Bronchial epithelial cell (primary cell): ENCODE measurements around the gene SLX4IP. TPM values are rescaled to one million over a fixed set of nuclear protein-coding genes. Genes with fewer than 3 reads are reported as not detected.
A peak's percentile ranks its signal among the peaks of the same experiment; 100 is the strongest.
"Not testable (repeated sequence)": the region's sequence is repeated elsewhere in the genome, so short reads cannot be mapped to it uniquely, and the experiment has no call there.

Experiments
- DNase-seq: peaks from one replicate; pipeline ENCODE4 v3.0.0-alpha.2; 2010; ENCODE audit warnings: low read depth
- FAIRE-seq: peaks from 2 replicates; lab custom pipeline; 2011; peaks lifted over from hg19 to GRCh38; lab: Jason Lieb, UNC
- H3K27me3 ChIP-seq: 2 replicates; pipeline ENCODE4 v1.5.1; 2011; ENCODE audit warnings: low read length; ENCODE audit not compliant: control insufficient read depth, insufficient read depth
- H3K36me3 ChIP-seq: 2 replicates; pipeline ENCODE4 v1.5.1; 2011; ENCODE audit warnings: low read length; ENCODE audit not compliant: control insufficient read depth, insufficient read depth
- H3K4me3 ChIP-seq: 2 replicates; pipeline ENCODE4 v1.5.1; 2011; ENCODE audit warnings: mild to moderate bottlenecking, low read depth, low read length, control low read depth
- CTCF ChIP-seq: IDR thresholded peaks from 2 replicates; pipeline ENCODE4 v1.5.1; 2011; ENCODE audit warnings: mild to moderate bottlenecking, moderate library complexity, low read length, control low read depth, inconsistent platforms; ENCODE audit not compliant: insufficient read depth, severe bottlenecking
- total RNA-seq: library from RNA; depleted of rRNA; stranded (reverse); fragments of >200 nt; gene quantifications from 2 replicates; pipeline ENCODE4 v1.2.1, GENCODE V29; 2014

SLX4IP gene
- total RNA-seq, result 3.9 and 4.9 TPM in 2 replicates

- no peaks in the 10 kb centered on the region for H3K36me3 ChIP-seq
- TF ChIP-seq CTCF, result no peak
- FAIRE-seq, result peak; percentile 7
- peak within 1 kb of the TSS; percentile 93 for H3K4me3 ChIP-seq
- H3K27me3 ChIP-seq, result no peaks in the 10 kb centered on the region
- DNase-seq, result peak; percentile 93
Observed at GRCh38 chr20:10434832-10435812, at the start of gene SLX4IP. Gene SLX4IP, plus strand, starts transcription at chr20:10435305. Its CDS starts 22,900 bp downstream, at chr20:10458205.

- no peak overlapping the region for H3K4me3 ChIP-seq
- no peak for TF ChIP-seq CTCF
- no peak for FAIRE-seq
- DNase-seq, result peak; percentile 5
- H3K27me3 ChIP-seq, result no peaks in the 10 kb centered on the region
- H3K36me3 ChIP-seq, result no peaks in the 10 kb centered on the region
Observed at GRCh38 chr20:10385850-10386544, 49.1 kb upstream of the SLX4IP start.

- DNase-seq, result no peak
- FAIRE-seq, result no peak
- no peak for TF ChIP-seq CTCF
- Histone ChIP-seq H3K4me3 (no peak overlapping the region), H3K27me3 (no peaks in the 10 kb centered on the region), H3K36me3 (no peaks in the 10 kb centered on the region)
Observed at GRCh38 chr20:10387686-10388085, 47.4 kb upstream of the SLX4IP start.

- no peak for TF ChIP-seq CTCF
- Histone ChIP-seq H3K4me3 (no peak overlapping the region), H3K36me3 (no peaks in the 10 kb centered on the region), H3K27me3 (no peaks in the 10 kb centered on the region)
- FAIRE-seq (no peak), DNase-seq (no peak)
Observed at GRCh38 chr20:10388597-10388996, 46.5 kb upstream of the SLX4IP start.

- peak; percentile 32 for FAIRE-seq
- no peaks in the 10 kb centered on the region for H3K36me3 ChIP-seq
- no peak for DNase-seq
- TF ChIP-seq CTCF, result no peak
- no peak overlapping the region for H3K4me3 ChIP-seq
- no peaks in the 10 kb centered on the region for H3K27me3 ChIP-seq
Observed at GRCh38 chr20:10390709-10391108, 44.4 kb upstream of the SLX4IP start.

GRCh38 chr20:10394752-10395151 lies 40.4 kb upstream of the SLX4IP start:
- not testable (repeated sequence) for H3K27me3 ChIP-seq, DNase-seq, FAIRE-seq, H3K36me3 ChIP-seq, H3K4me3 ChIP-seq
